CD4-positive, alpha-beta T cell treated with Interleukin-15 for 4 hours (primary cell): ENCODE measurements around the gene SORBS2.

Experiments
- DNase-seq: peaks from one replicate; pipeline ENCODE4 v3.0.0-alpha.2; 2020; ENCODE audit warnings: low spot score

SORBS2 gene

DNA sequence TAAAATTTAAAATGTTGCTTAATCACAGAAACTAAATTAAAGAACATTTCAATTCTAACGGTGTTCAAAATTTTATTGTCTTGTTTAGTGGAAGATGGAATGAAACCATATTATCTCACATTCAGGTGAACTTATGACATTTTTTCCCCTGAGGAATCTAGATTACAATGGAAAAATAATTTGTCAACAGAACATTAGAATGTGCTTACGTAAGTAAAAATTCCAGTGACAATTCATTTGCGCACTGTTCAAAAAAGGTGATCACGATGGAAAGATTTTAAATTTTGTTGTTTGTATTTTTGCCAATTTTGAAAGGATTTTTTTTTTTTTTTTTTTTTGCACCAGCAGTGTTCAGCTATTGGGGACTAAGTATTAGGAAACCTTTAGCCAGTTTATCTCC is 23.3 kb upstream of the SORBS2 start:
- DNase-seq: no peak

DNA sequence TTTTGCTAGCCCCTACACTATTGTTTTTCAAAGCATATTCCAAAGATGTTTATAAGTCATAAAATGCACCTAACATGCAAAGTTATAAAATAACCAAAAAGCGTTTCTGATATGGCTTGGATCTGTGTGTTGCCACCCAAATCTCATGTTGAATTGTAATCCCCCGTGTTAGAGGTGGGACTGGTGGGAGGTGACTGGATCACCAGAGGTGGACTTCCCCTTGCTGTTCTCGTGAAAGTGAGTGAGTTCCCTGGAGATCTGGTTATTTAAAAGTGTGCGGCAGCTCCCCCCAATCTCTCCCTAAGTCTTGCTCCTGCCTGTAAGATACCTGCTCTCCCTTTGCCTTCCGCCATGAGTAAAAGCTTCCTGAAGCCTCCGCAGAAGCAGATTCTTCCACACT is 22.8 kb upstream of the SORBS2 start:
- DNase-seq: no peak

DNA sequence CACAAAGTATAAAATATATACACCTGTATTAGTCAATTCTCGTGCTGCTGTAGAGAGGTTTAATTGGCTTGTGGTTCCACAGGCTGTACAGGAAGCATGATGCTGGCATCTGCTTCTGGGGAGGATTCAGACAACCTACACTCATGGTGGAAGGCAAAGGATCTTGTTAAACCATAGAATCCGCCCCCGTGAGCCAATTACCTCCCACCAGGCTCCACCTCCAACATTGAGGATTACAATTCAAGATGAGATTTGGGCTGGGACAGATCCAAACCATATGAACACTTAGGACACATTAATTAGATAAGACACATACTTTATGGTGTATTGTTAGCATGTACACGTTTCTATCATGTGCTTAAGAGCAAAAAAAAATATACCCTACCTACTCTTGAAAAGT is 22.1 kb upstream of the SORBS2 start:
- DNase-seq: no peak

DNA sequence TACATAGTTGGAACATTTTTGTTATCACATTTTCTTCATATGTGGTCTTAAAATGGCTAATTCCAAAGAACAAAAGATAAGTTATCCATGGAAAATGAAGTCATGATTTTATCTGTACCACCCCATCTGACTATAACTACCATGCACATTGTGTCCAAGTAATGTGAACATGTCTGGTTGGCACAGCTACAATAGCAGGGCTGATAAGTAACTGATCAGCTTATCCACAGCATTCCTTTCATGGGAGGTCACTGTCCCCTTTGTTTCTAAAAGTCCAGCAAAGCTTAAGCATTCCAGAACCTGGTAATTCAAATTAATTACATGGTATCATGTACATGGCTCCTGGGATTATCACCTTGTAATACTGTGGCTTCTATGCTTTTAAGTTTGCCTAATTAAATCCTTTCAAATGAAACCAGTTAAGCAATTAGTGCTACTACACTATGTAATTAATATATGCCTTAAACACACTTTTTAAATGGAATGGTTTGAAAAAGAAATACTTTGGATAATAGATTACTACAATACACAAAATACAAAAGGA is 21.1 kb upstream of the SORBS2 start:
- no peak for DNase-seq

- no peak for DNase-seq
Measured at GRCh38 chr4:185831125-185831815, 19.3 kb upstream of the SORBS2 start.

DNA sequence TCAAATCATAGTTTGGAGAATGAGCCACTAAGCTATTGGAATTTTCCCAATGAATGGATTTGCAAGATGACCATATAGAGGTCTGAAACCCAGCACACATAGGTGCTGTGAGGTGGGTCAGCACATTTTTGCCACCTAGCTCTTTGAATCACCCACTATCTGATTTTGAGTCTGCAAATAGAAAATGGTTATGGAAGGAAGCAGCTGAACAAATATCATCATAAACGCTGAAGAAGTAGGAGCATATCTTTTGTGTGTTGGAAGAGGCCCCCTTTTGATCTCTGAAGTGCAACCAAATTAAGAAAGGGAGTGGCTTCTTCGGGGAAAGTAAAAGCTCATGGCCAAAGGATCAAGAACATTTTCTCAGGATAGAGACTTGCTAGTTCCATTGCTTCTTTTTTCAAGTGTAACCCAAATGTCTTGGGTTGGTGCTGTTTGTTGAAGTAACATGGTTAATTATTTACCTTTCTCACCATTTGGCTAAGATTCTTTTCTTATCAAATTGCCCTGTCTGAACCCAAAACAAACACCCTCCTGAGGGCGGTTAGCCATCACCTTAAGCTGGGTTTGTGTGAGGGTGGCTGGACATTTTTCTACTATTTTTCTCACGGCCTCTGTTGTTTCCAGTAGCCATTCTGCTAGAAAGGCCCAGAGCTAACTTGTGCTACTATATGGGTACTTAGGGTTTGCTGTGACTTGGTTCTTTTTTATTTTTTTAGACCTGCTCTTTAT is 18.4 kb upstream of the SORBS2 start:
- no peak for DNase-seq

DNA sequence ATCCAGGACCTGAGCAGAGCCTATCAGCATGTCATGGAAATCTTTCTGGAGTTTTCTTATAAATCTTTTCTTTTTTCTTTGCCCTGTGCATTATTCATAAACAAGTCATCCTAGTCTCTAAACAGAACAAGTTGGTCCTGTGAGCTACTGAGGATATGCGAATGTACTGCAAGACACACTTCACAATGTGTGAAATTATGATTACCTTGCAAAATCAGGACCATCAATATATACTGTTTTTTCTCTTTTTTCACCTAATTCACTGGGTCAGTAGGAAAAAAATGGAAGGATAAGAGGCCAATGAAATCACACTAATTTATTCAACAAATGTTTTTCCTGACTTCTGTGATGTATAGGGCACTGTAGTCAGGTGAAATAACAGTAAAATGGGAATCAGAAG is 14.4 kb upstream of the SORBS2 start:
- DNase-seq: no peak

DNA sequence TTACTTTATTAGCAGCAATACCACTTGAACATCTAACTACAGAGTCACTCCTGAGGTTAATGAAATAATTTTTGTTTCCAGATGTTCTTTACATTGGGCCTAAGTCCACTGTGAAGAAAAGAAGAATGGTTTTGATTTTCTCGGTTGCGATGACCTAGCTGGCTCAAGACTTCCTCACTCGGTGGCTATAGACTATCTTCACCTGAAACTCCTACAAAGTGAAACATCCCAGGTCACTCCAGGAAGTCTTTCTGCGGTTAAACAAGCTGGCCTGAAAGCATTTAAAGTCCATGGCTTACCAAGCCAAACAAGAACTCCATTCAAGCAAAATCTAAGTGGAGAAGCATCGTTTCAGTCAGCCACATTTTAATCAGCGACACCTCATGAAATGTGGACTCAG is 13.7 kb upstream of the SORBS2 start:
- no peak for DNase-seq

- no peak for DNase-seq
Measured at GRCh38 chr4:185822791-185823190, 10.8 kb upstream of the SORBS2 start.

- no peak for DNase-seq
Measured at GRCh38 chr4:185821029-185821419, 9.0 kb upstream of the SORBS2 start.

GRCh38 chr4:185820146-185821028 is 8.4 kb upstream of the SORBS2 start:
- DNase-seq: no peak

DNA sequence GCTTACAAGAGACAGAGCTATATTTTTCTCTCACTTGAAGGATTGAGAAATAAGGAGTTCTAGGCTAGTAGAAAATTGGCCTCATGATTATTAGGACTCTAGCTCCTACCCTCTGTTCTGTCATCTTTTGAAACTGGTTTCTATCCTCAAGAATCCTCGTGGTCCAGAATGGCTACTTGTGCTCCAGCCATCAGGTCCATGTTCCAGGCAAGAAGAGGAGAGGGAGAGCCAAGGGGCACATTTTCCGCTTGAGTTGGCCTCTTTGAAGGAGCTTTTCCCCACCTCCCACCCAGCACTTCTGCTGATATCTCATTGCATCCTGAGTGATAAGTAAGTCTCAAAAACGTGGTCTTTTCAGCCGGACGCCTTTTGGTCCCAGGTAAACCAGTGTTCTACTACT is 7.2 kb upstream of the SORBS2 start:
- no peak for DNase-seq

DNA sequence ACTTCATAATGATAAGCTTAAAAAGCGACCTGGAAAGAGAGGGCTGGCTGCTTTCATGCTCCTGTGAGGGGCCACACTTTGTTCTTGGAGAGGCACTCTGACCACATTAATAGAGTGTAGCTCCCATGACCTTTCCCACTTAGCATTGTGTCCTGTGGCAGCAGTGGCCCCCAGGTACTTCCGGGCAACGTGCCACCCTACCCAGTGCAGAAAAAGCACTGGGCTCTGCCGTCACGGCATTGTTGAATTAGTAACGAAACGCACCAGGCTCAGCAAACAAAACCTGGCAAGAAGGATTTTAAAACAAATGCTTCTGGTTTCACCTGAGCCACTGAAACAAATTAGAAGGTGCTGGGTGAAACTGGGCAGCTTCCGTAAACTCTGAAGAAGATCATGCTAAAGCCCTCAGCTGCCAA is 5.4 kb upstream of the SORBS2 start:
- DNase-seq: no peak

GRCh38 chr4:185813133-185813532 is 1.1 kb upstream of the SORBS2 start:
- no peak for DNase-seq

GRCh38 chr4:185810746-185811508 is 1.1 kb downstream of the SORBS2 start:
- DNase-seq: no peak

- no peak for DNase-seq
Measured at GRCh38 chr4:185809533-185810071, 2.4 kb downstream of the SORBS2 start.

- DNase-seq: no peak
Measured at GRCh38 chr4:185809121-185809520, 2.9 kb downstream of the SORBS2 start.

- DNase-seq: no peak
Measured at GRCh38 chr4:185805979-185806378, 6.0 kb downstream of the SORBS2 start.

DNA sequence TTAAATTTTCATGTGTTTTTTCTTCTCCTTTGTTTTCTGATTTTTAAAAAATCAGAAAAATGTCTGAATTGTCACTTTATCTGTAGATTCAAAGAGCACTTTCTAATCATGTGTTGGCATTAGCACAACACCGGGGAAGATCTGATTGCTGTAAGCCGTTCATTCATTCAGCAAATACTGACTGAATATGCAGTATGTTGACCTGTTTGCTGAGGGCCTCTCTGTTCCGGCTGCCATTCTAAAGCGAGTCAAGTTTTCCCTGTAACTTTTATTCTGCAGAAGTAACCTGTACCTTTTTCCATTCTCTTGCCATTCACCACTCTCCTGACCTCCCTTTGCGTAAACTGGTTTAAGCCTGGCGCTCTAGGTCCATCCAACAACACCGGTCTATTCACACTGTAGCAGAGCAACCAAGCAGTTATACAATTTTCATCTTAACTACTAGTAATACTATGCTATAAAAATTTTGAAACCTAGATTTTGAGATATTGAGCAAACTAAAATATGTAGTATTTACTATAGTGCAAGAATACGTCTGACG is 6.7 kb downstream of the SORBS2 start:
- DNase-seq: no peak

GRCh38 chr4:185803022-185803421 is 9.0 kb downstream of the SORBS2 start:
- DNase-seq: no peak

DNA sequence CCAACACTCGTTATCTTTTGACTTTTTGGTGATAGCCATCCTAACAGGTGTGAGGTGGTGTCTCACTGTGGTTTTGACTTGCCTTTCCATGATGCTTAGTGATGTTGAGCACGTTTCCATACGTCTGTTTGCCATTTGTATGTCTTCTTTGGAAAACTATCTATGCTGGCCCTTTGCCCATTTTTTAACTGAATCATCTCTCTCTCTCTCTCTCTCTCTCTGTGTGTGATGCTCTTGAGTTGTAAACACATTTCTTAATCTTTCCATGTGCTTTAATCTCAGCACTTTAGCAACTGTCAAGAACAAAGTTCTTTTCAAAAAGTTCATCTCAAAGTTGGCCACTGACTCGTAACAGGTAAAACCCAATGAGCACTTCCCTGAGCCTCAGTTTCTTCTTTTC is 10.5 kb downstream of the SORBS2 start:
- no peak for DNase-seq
